HCT116 (cell line): ENCODE measurements around the gene PCSK9.

ENCODE experiments used
- CTCF ChIP-seq, 3 experiments: fragments of 200-600 bp in 1 of 3; sonication (generic) in 1 of 3; IDR thresholded peaks in 2 of 3; conservative IDR thresholded peaks in 1 of 3; 2 replicates each; pipeline ENCODE4 v1.5.1; 2012 to 2017; ENCODE audit warnings: low read depth in 2 of 3, low read length in 2 of 3, antibody characterized with exemption in 1 of 3, borderline replicate concordance in 1 of 3, control low read depth in 1 of 3, mild to moderate bottlenecking in 1 of 3, mixed read lengths in 1 of 3, mixed run types in 1 of 3, moderate library complexity in 1 of 3; ENCODE audit not compliant: insufficient read depth in 1 of 3
- EGR1 ChIP-seq: IDR thresholded peaks from 2 replicates; pipeline ENCODE4 v1.6.1; 2012; ENCODE audit warnings: low read depth
- ELF1 ChIP-seq: IDR thresholded peaks from 2 replicates; pipeline ENCODE4 v1.6.1; 2012; ENCODE audit warnings: low read depth, borderline replicate concordance
- EZH2 ChIP-seq: fragments of 200-600 bp; sonication (generic); IDR thresholded peaks from 2 replicates; pipeline ENCODE4 v1.6.1; 2017; ENCODE audit warnings: antibody characterized with exemption, mixed run types
- JUND ChIP-seq: IDR thresholded peaks from 2 replicates; pipeline ENCODE4 v1.6.1; 2012
- POLR2A ChIP-seq: IDR thresholded peaks from 2 replicates; pipeline ENCODE4 v1.7.0; 2011; ENCODE audit warnings: borderline replicate concordance; ENCODE audit not compliant: insufficient read depth, insufficient read length; ENCODE audit errors: extremely low read depth
- POLR2AphosphoS5 ChIP-seq: IDR thresholded peaks from 2 replicates; pipeline ENCODE4 v1.6.1; 2011; ENCODE audit warnings: mild to moderate bottlenecking, low read depth, low read length, moderate library complexity
- RAD21 ChIP-seq: IDR thresholded peaks from 2 replicates; pipeline ENCODE4 v1.6.1; 2012; ENCODE audit warnings: low read depth, mild to moderate bottlenecking
- SIN3A ChIP-seq: IDR thresholded peaks from 2 replicates; pipeline ENCODE4 v1.6.1; 2012; ENCODE audit warnings: low read depth
- YY1 ChIP-seq: IDR thresholded peaks from 2 replicates; pipeline ENCODE4 v1.6.1; 2011; ENCODE audit warnings: low read length, low read depth, moderate library complexity, mild to moderate bottlenecking; ENCODE audit not compliant: insufficient replicate concordance; ENCODE audit errors: extremely low read depth
- ZNF274 ChIP-seq: fragments of 200-500 bp; sonication (Bioruptor generic); IDR thresholded peaks from 2 replicates; pipeline ENCODE4 v1.6.1; 2014; ENCODE audit warnings: mild to moderate bottlenecking, low read depth, low read length, inconsistent platforms

DNA sequence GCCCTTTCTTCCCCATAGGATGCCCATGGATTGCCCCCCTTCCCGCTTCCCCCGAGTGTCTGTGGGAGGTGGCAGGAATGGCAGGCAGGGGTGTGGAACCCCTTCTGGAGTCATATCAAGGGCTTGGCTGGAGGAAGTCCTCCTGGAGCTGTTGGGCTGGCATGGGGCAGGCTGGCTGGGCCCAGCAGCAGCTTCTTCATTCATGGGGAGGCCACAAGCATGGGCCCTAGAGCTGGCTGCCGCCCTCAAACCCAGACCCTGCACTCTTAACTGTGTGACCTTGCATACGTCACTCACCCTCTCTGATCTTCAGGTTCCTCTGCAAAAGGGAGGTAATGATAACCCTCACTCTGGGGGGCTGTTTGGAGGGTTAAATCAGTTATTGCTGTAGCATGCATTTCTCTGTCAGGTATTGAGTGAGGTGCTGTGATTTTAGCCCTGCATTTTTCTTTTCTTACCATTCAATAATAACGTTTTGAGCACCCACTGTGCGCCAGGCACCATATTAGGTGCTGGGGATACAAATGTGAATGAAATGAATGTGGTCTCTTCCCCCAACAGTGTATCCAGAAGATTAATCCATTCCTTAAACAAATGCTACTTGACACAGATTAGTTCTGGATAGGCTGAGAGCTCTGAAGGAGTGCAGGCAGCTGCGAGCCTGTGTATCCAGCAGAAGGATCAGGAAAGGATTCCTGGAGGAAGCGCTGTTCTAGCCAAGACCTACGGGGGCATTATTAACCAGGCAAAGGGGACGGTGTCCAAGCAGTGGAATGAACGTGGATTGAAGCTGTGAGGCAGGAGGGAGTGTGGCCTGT lies 9.3 kb downstream of the PCSK9 start:
- no peak for TF ChIP-seq SIN3A
- no peak for TF ChIP-seq CTCF (IDR thresholded peaks at IDR 0.05 in 2 of 3, conservative IDR thresholded peaks at IDR 0.05 in 1 of 3; ENCODE audit: borderline replicate concordance in 1 of 3, insufficient read depth in 1 of 3, low read depth in 2 of 3, low read length in 2 of 3)
- TF ChIP-seq EZH2, result no peak
- TF ChIP-seq POLR2A, result no peak
- no peak for TF ChIP-seq JUND
- no peak for TF ChIP-seq POLR2AphosphoS5
- no peak for TF ChIP-seq YY1
- no peak for TF ChIP-seq RAD21
- TF ChIP-seq ELF1, result no peak
- no peak for TF ChIP-seq ZNF274
- no peak for TF ChIP-seq EGR1
